PC-3 (cell line): ENCODE results near the gene DSCAM. TPM values are rescaled to one million over a fixed set of nuclear protein-coding genes. Genes with fewer than 3 reads are reported as not detected.

Experiments
- ATAC-seq: fragments of 200-7000 bp; cut with Tn5 transposase; 2 replicates; pipeline ENCODE4 v1.9.1; 2020; ENCODE audit warnings: mild to moderate bottlenecking, moderate library complexity
- BruUV-seq: library from RNA; stranded (reverse); fragments of 400-500 nt; replicated peaks from 2 replicates; lab custom pipeline; 2021; lab: Mats Ljungman, UMichigan
- CTCF ChIA-PET: fragments of 300-600 bp; sonication (Branson Sonifier 250); formaldehyde crosslinking; loops from one replicate; lab custom pipeline; 2022; ENCODE audit warnings: antibody characterized with exemption; lab: Charles Lee
- POLR2A ChIA-PET: fragments of 300-600 bp; sonication (Branson Sonifier 250); formaldehyde crosslinking; loops from one replicate; lab custom pipeline; 2022; ENCODE audit warnings: antibody characterized with exemption; ENCODE audit not compliant: unreplicated experiment; lab: Charles Lee
- DNase-seq: peaks from one replicate; pipeline ENCODE4 v3.0.0-alpha.2; 2015
- H2AFZ ChIP-seq: fragments of 300-600 bp; sonication (generic); 2 replicates; pipeline ENCODE4 v1.6.0; 2016; ENCODE audit warnings: antibody characterized with exemption, low read length
- H3F3A ChIP-seq: fragments of 300-600 bp; sonication (generic); one replicate; pipeline ENCODE4 v1.6.0; 2017; ENCODE audit warnings: antibody characterized with exemption, low read length, control low read depth, mild to moderate bottlenecking; ENCODE audit not compliant: unreplicated experiment
- H3K27ac ChIP-seq: fragments of 300-600 bp; sonication (generic); 2 replicates; pipeline ENCODE4 v1.5.1; 2016; ENCODE audit warnings: mild to moderate bottlenecking, low read length
- H3K27me3 ChIP-seq: fragments of 300-600 bp; sonication (generic); 2 replicates; pipeline ENCODE4 v1.6.1; 2016; ENCODE audit warnings: low read length, mixed read lengths
- H3K36me3 ChIP-seq: fragments of 300-600 bp; sonication (generic); 2 replicates; pipeline ENCODE4 v1.6.1; 2016; ENCODE audit warnings: low read depth, mixed run types, low read length, mixed read lengths
- H3K4me1 ChIP-seq: fragments of 300-600 bp; sonication (generic); 2 replicates; pipeline ENCODE4 v1.5.1; 2016; ENCODE audit warnings: low read length; ENCODE audit not compliant: insufficient read depth
- H3K4me2 ChIP-seq: fragments of 300-600 bp; sonication (generic); 2 replicates; pipeline ENCODE4 v1.6.0; 2016; ENCODE audit warnings: low read length
- H3K4me3 ChIP-seq: fragments of 300-600 bp; sonication (generic); 2 replicates; pipeline ENCODE4 v1.5.1; 2016; ENCODE audit warnings: mild to moderate bottlenecking, low read length, mixed read lengths
- H3K79me2 ChIP-seq: fragments of 300-600 bp; sonication (generic); 2 replicates; pipeline ENCODE4 v1.6.1; 2017; ENCODE audit warnings: low read length, mixed read lengths
- H3K9ac ChIP-seq: fragments of 300-600 bp; sonication (generic); 2 replicates; pipeline ENCODE4 v1.6.0; 2016; ENCODE audit warnings: mild to moderate bottlenecking, low read length
- H3K9me2 ChIP-seq: fragments of 300-600 bp; sonication (generic); replicated peaks from 2 replicates; pipeline ENCODE4 v1.6.1; 2016; ENCODE audit warnings: mixed run types, low read length, mixed read lengths
- H3K9me3 ChIP-seq: fragments of 300-600 bp; sonication (generic); 2 replicates; pipeline ENCODE4 v1.6.1; 2016; ENCODE audit warnings: low read length, mixed read lengths
- H4K20me1 ChIP-seq: fragments of 300-600 bp; sonication (generic); 2 replicates; pipeline ENCODE4 v1.6.1; 2016; ENCODE audit warnings: low read length, mixed read lengths
- EZH2 ChIP-seq: fragments of 300-600 bp; sonication (generic); IDR thresholded peaks from one replicate; pipeline ENCODE4 v1.6.1; 2017; ENCODE audit warnings: antibody characterized with exemption, mild to moderate bottlenecking, low read length; ENCODE audit not compliant: unreplicated experiment
- EZH2phosphoT487 ChIP-seq: fragments of 300-600 bp; sonication (generic); IDR thresholded peaks from 2 replicates; pipeline ENCODE4 v1.6.1; 2018; ENCODE audit warnings: mild to moderate bottlenecking, antibody characterized with exemption, low read length, borderline replicate concordance
- intact Hi-C: fragments of 100-400 bp; cut with micrococcal nuclease; formaldehyde crosslinking; loops from 2 replicates; pipeline ENCODE4 v1.9.0; 2023
- total RNA-seq: library from RNA; depleted of rRNA; stranded (reverse); fragments of >200 nt; gene quantifications from 2 replicates; pipeline ENCODE4 v1.2.3, GENCODE V29; 2014
- TF ChIP-seq, protein P1 (sequence below): fragments of 300-600 bp; sonication (generic); conservative IDR thresholded peaks from 2 replicates; pipeline ENCODE4 v1.5.1; 2017; ENCODE audit warnings: antibody characterized with exemption, low read depth, mild to moderate bottlenecking, low read length

The DSCAM gene
- total RNA-seq, 1 experiment from 2014 or later: not detected

DNA sequence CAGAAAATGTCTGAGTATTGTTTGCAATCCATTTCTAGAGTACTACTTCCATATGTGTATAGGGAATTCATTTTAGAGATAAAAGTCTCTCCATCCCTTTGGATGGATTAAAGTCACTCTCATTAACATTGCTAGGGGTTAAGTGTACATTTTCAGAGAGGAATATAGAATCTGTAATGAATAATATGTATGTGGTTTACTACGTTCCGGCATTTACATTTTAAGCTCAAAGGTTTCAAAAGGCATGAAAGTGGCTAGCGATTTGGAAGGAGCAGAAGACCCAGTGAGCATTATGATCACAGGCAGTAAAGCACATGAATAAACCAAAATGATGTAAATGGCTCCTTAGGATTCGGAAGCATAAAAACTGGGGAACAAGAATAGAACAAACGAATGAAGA is 123.0 kb downstream of the DSCAM start:
- H3K27me3 ChIP-seq: no peaks in the 10 kb centered on the region
- BruUV-seq: no TSS peak
- intact Hi-C loops: no loop called here
- ChIA-PET CTCF (no interaction called here), POLR2A (no interaction called here)
- no peak overlapping the region for H3K27ac ChIP-seq
- no peaks in the 10 kb centered on the region for H3K4me1 ChIP-seq
- TF ChIP-seq, protein P1, sequence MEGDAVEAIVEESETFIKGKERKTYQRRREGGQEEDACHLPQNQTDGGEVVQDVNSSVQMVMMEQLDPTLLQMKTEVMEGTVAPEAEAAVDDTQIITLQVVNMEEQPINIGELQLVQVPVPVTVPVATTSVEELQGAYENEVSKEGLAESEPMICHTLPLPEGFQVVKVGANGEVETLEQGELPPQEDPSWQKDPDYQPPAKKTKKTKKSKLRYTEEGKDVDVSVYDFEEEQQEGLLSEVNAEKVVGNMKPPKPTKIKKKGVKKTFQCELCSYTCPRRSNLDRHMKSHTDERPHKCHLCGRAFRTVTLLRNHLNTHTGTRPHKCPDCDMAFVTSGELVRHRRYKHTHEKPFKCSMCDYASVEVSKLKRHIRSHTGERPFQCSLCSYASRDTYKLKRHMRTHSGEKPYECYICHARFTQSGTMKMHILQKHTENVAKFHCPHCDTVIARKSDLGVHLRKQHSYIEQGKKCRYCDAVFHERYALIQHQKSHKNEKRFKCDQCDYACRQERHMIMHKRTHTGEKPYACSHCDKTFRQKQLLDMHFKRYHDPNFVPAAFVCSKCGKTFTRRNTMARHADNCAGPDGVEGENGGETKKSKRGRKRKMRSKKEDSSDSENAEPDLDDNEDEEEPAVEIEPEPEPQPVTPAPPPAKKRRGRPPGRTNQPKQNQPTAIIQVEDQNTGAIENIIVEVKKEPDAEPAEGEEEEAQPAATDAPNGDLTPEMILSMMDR: no peak
- TF ChIP-seq EZH2phosphoT487: no peak
- no peak for TF ChIP-seq EZH2
- ATAC-seq: no peak
- H3K4me3 ChIP-seq: no peak overlapping the region
- no peaks in the 10 kb centered on the region for H3K79me2 ChIP-seq
- no peak overlapping the region for H2AFZ ChIP-seq
- no peaks in the 10 kb centered on the region for H3K36me3 ChIP-seq
- H3K4me2 ChIP-seq: no peak overlapping the region
- peaks cover 43% of the 10 kb centered on the region for H3K9me3 ChIP-seq
- H3K9me2 ChIP-seq: no peaks in the 10 kb centered on the region
- no peak overlapping the region for H3K9ac ChIP-seq
- no peaks in the 10 kb centered on the region for H3F3A ChIP-seq
- no peak for DNase-seq
- no peaks in the 10 kb centered on the region for H4K20me1 ChIP-seq

DNA sequence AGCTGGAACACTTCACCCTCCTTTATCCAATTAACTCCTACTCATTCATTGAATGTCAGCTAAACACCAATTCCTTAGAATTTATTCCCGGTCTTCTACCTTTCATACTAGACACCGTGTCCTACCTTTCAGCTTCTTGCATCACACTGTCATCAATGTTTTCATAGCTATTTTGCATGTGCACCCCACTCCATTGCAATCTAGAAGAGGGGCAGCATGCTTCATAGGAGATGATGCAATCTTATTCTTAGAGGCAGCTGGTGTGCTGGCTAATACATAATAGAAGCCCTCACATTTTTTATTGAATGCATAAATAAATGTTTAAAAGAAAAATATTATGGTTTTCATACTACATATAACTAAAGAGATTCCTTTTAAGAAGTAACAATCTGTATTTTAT is 123.6 kb downstream of the DSCAM start:
- TF ChIP-seq EZH2phosphoT487: no peak
- no peaks in the 10 kb centered on the region for H3K9me2 ChIP-seq
- DNase-seq: no peak
- no peaks in the 10 kb centered on the region for H3K27me3 ChIP-seq
- no peak overlapping the region for H3K4me2 ChIP-seq
- no peaks in the 10 kb centered on the region for H4K20me1 ChIP-seq
- no peaks in the 10 kb centered on the region for H3K4me1 ChIP-seq
- intact Hi-C loops: no loop called here
- no TSS peak for BruUV-seq
- no peak overlapping the region for H3K27ac ChIP-seq
- ATAC-seq: no peak
- peaks cover 46% of the 10 kb centered on the region for H3K9me3 ChIP-seq
- no peak overlapping the region for H3K4me3 ChIP-seq
- H3K36me3 ChIP-seq: no peaks in the 10 kb centered on the region
- POLR2A ChIA-PET: no interaction called here
- H3F3A ChIP-seq: no peaks in the 10 kb centered on the region
- CTCF ChIA-PET: no interaction called here
- H2AFZ ChIP-seq: no peak overlapping the region
- no peak overlapping the region for H3K9ac ChIP-seq
- no peaks in the 10 kb centered on the region for H3K79me2 ChIP-seq

DNA sequence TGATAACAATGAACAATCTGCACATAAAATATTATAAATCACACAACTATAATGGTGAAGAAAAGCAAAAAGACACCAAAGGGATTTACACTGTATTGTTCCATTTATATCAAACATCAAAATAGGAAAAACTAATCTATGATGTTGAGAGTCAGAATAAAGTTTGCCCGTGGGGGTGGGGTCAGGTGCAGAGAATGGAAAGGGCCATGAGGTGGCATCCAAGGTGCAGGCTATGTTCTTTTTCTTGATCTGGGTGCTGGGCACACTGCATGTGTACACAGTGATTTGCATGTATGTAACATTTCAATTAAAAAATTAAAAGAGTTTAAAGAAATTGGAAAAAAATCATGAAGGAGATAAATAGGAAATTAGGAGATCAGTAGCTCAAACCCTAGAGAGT is 127.3 kb downstream of the DSCAM start:
- H3K27me3 ChIP-seq: no peaks in the 10 kb centered on the region
- CTCF ChIA-PET: no interaction called here
- DNase-seq: no peak
- no peak for TF ChIP-seq EZH2
- TF ChIP-seq, protein P1: no peak
- TF ChIP-seq EZH2phosphoT487: no peak
- POLR2A ChIA-PET: no interaction called here
- no TSS peak for BruUV-seq
- no peak for ATAC-seq
- no peak overlapping the region for H3K9ac ChIP-seq
- intact Hi-C loops: no loop called here
- no peak overlapping the region for H2AFZ ChIP-seq
- peaks cover 72% of the 10 kb centered on the region for H3K9me3 ChIP-seq
- H3K4me3 ChIP-seq: no peak overlapping the region
- H3K79me2 ChIP-seq: no peaks in the 10 kb centered on the region
- H3F3A ChIP-seq: no peaks in the 10 kb centered on the region
- H3K4me1 ChIP-seq: no peaks in the 10 kb centered on the region
- no peaks in the 10 kb centered on the region for H4K20me1 ChIP-seq
- no peaks in the 10 kb centered on the region for H3K36me3 ChIP-seq
- H3K9me2 ChIP-seq: no peaks in the 10 kb centered on the region
- no peak overlapping the region for H3K27ac ChIP-seq
- H3K4me2 ChIP-seq: no peak overlapping the region
